ENCODE results near the gene C9orf43. TPM values are rescaled to one million over a fixed set of nuclear protein-coding genes. Genes with fewer than 3 reads are reported as not detected.

C9orf43 gene
- total RNA-seq, 1 experiment from 2014 or later: 0.40 TPM

DNA sequence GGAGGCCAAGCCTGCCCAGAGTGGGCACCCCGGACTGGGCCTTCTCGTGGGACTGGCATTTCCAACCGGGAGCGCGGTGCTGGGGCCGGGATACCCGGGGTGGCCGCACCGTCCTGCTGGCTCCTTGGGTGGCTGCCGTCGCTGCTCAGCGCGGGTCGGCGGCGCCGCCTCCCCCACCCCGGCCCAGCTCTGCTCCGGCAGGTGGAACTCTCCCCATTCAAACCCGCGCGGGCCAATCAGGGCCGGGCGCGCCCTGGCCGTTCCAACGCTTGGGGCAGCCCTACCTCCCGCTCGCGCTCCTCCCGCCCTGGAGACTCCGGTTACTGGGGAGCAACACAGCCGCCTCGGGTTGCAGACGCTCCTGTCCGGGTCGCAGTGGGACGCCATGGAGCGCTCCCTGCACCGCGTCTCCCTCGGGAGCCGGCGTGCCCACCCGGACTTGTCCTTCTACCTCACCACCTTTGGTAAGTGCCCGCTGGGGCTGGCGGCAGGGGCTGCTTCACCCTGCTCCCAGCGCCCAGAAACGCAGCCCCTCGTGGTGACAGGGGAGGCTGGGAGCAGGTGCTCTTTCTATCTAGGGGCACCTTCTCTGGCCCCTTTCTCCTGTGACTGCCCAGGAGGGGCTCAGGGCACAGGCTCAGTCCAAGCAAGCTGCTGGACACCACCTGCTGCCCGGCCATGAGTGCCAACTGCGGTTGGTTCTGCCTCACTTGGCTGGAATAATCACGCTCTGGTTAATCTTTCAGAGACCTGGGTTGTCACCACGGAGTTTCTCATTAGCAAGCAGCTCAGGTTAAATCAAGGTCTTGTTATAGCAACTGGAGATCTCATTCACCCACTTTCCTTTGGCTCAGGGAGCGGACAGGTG is 53.1 kb downstream of the C9orf43 start, which contains the start of gene RGS3:
RGS3 (plus strand) TSS at position 310 of the 868 bp plus-strand sequence; CDS start at position 386, 76 bp downstream.
- DNase-seq (ENCODE audit: extremely low read depth, low read depth): peak; percentile 62

DNA sequence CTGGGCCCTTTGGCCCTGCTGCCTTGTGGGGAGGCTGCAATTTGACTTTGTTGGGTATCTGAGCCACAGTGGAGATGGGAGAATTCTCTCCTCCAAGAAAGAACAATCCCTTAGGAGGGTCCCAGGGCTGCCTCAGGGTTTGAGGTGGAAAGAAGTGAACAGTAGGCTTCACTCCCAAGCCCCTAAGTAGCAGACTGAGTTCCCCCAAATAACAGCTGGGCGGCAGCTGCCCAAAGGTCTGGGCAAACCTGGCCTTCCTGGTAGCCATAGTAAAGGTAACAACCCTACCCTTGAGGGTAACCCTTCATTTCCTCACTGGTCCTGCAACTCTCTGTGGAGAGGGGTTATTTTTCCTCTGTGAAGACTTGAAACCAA is 53.7 kb downstream of the C9orf43 start:
- DNase-seq (ENCODE audit: extremely low read depth, low read depth): no peak

GRCh38 chr9:113465599-113466140 is 55.1 kb downstream of the C9orf43 start:
- DNase-seq (ENCODE audit: extremely low read depth, low read depth): no peak

DNA sequence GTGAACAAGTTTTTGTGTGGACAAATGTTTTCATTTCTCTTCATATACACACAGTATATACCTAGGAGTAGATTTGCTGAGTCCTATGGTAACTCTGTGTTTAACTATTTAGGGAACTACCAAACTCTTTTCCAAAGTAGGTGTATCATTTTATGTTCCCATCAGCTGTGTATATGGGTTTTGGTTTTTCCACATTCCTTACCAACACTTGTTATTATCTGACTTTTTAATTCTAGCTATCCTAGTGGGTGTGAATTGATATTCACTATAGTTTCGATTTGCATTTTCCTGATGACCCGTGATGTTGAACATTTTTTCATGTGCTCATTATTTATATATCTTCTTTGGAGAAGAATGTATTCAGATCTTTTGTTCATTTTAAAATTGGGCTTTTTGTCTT is 56.6 kb downstream of the C9orf43 start:
- DNase-seq (ENCODE audit: extremely low read depth, low read depth): no peak

DNA sequence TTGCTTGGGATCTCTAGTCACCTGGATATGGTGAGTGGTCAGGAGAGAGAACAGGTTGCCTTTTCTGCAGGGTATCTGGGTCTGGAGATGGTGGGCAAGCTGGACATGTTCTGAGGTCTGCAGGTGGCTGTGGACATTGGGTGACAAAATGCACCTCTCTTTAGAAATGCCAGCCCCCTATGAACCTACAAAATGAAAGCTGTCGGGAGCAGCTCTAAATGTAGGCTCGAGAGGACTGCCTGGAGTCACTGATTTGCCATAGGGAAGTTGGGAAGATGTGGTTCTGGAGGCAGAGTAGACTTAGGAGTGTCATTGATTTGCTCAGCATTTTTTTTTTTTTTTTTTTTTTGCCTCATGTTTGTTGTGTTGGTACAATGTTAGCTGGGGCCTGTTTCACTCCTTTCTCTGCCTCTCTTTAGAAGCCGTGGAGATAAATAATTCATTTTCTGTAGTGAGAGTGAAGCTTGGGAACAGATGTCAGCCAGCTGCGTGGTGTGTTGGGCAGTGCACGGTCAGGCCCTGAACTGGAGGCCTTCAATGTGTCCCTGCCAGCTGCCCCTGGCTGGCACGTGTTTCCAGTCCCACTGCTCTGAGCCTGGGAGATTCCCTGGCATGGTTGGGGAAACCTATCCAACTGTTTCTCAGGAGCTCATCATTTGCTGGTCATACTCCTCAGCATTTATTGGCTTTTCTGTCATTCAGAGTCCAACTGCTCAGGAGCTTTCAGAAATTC is 58.3 kb downstream of the C9orf43 start:
- DNase-seq (ENCODE audit: extremely low read depth, low read depth): no peak

DNA sequence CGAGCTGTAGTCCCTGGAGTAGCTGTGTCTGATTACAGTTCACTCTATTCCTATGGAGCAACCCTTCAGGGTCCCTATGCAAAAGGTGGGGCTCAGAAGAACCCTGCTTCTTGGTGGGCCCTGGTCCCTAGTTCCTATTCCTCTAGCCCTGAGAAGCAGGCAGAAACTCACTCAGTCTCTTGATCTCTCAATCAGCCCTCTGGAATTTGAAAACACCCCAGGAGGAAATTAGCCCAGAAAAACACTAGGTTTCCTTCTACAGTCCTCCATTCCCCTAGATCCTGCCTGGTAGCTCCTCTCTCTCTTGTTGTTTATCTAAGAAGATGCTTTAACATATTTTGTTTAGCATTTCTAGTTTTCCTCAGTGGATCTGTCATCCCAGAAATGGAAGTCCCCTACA is 60.6 kb downstream of the C9orf43 start:
- DNase-seq (ENCODE audit: extremely low read depth, low read depth): no peak

- no peak for DNase-seq (ENCODE audit: extremely low read depth, low read depth)
Observed at GRCh38 chr9:113471566-113471965, 61.0 kb downstream of the C9orf43 start.

DNA sequence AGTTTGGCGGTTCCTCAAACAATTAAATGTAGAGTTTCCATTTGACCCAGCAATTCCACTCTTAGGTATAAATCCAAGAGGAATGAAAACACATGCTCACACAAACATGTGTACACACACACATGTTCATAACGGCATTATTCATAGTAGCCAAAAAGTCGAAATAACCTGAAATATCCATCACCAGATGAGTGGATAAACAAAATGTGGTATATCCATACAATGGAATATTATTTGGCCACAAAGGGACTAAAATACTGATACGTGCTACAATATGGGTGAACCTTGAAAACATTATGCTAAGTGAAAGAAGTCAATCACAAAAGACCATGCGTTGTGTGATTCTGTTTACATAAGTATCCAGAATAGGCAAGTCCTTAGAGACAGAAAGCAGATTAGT is 61.7 kb downstream of the C9orf43 start:
- DNase-seq (ENCODE audit: extremely low read depth, low read depth): no peak

DNA sequence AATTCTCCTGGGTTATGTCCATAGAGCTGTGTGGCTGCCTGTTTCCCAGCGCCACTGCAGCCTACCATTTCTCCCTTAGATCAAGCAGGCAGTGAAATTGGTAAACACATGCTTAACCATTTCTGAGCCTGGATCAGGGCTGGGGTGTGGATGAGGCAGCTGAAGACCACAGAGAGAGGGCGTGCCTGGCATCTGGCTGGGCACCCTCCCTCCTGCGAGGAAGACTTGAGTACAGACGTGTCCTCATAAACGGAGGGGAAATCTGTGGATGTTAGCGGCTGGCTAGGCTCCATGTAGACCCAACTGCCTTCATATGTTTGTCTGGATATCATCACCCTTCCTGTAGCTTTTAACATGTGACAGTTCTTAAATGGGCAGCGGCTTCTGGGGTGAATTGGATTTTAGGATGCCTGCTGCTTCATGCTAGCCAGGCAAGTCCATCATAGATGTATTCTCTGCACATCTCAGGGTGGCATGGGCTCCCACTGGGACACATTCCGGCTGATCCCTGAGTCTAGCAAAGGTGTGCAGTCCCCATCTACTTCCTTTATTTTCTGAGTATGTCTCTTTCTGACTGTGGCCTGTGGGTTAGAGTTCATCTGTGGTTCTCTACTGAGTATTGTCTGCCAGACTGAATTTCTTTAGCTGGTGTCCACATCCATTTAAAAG is 63.9 kb downstream of the C9orf43 start:
- DNase-seq (ENCODE audit: extremely low read depth, low read depth): no peak

- no peak for DNase-seq (ENCODE audit: extremely low read depth, low read depth)
Observed at GRCh38 chr9:113475031-113475430, 64.5 kb downstream of the C9orf43 start.

DNA sequence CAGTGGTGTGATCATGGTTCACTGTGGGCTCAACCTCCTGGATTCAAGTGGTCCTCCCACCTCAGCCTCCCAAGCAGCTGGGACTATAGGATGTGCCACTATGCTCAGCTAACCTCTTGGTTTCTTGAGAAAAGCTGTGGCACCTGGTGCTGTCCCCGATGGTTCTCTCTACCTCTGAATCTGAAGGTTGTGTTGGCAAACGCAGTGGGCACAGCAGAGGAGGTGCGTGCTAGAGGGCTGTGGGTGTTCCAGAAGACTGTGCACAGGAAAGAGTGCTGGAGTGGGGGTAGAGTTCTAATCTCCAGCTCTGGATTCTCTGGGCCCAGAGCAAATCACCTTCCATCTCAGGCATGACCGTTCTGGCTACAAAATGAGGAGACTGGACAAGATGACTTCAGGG is 65.4 kb downstream of the C9orf43 start:
- no peak for DNase-seq (ENCODE audit: extremely low read depth, low read depth)

DNA sequence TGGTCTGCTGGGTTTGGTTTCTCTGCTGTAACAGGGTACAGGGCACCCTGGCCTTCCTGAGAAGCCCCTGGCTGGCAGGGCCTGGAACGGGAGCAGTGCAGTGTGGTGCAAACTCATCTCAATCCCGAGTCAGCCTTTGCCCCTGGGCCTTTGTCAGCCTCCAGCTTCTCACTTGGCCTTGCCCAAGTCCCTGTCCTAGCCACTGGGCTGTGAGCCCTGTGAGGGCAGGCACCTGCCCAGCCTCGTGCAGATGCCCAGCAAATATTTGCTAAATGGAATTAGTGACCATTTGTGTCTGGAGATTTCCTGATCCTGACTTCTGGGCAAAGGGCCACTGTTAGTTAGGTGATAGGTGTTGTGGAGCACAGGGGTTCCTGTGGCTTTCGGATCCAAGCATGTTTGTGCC is 66.0 kb downstream of the C9orf43 start:
- DNase-seq (ENCODE audit: extremely low read depth, low read depth): no peak

DNA sequence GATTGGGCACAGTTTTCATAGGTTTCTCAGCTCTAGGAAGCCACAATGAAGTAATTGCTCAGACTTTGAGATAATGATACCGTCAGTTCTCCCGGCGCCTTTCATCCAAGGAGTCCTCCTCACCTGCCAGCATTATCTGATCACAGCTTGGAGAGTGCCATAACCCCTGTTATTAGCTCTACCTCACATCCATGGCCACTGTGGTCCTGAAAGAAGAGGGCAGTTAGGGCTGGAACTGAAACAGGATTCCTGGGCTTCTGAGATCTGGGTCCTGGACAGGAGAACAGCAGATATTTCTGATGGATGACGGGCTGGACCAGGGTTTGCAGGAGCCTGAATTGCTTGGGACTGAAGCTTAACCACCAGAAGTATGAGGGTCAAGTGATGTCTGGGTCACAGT is 66.5 kb downstream of the C9orf43 start:
- no peak for DNase-seq (ENCODE audit: extremely low read depth, low read depth)

- DNase-seq (ENCODE audit: extremely low read depth, low read depth): no peak
Observed at GRCh38 chr9:113477661-113478060, 67.1 kb downstream of the C9orf43 start.

DNA sequence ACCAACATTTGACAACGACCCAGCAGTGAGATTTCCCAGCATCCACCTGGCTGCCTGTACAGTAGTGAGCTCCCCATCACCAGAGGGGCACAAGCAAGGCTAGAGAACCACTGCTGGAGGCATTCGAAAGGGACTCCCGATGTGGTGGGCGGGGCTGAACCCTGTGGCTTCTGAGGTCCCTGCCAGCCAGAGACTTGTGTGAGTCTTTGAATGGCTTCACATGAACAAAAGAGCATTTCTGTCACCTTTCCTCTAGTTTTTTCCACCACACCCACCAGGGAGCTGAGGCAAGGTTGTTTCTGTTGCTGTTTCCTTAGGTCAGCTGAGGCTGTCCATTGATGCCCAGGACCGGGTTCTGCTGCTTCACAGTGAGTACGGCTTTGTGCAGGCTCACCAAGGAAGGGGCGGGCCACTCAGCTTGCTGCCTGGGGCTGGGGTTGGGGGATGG is 68.7 kb downstream of the C9orf43 start:
- no peak for DNase-seq (ENCODE audit: extremely low read depth, low read depth)

Other genes with a start within 250 kb of the C9orf43 start
- gene FKBP15, start 189.5 kb upstream of the C9orf43 start, total RNA-seq (2014; rRNA removed; shearing (Covaris generic)): 15.7 and 16.8 TPM in 2 replicates
- gene SLC31A1, start 189.2 kb upstream of the C9orf43 start, total RNA-seq (2014; rRNA removed; shearing (Covaris generic)): 55.1 and 68.3 TPM in 2 replicates
- 74.6 and 89.3 TPM in 2 replicates for gene CDC26, start 135.2 kb upstream of the C9orf43 start, total RNA-seq (2014; rRNA removed; shearing (Covaris generic))
- gene PRPF4, start 135.1 kb upstream of the C9orf43 start, total RNA-seq (2014; rRNA removed; shearing (Covaris generic)): 51.0 and 51.7 TPM in 2 replicates
- gene RNF183, start 107.4 kb upstream of the C9orf43 start, total RNA-seq (2014; rRNA removed; shearing (Covaris generic)): 0.32 TPM in 1 of 2 replicates, not detected in the other
- 1.5 and 1.7 TPM in 2 replicates for gene WDR31, start 70.5 kb upstream of the C9orf43 start, total RNA-seq (2014; rRNA removed; shearing (Covaris generic))
- gene BSPRY, start 61.2 kb upstream of the C9orf43 start, total RNA-seq (2014; rRNA removed; shearing (Covaris generic)): 0.12 TPM in 1 of 2 replicates, not detected in the other
- 10.8 and 14.8 TPM in 2 replicates for gene HDHD3, start 33.8 kb upstream of the C9orf43 start, total RNA-seq (2014; rRNA removed; shearing (Covaris generic))
- gene ALAD, start 9.5 kb upstream of the C9orf43 start, total RNA-seq (2014; rRNA removed; shearing (Covaris generic)): 7.3 and 8.6 TPM in 2 replicates
- gene POLE3, start 72 bp upstream of the C9orf43 start, total RNA-seq (2014; rRNA removed; shearing (Covaris generic)): 109 and 127 TPM in 2 replicates
- 26.9 and 28.3 TPM in 2 replicates for gene RGS3, start 53.0 kb downstream of the C9orf43 start, total RNA-seq (2014; rRNA removed; shearing (Covaris generic))

Data from NCI-H460 (cell line).